Sigmoid colon (tissue), 4 donors: ENCODE measurements around the gene MGAT4C.

Experiments used
- CTCF ChIP-seq, 4 experiments: fragments of 450-650 bp in 3 of 4; fragments of 200-600 bp in 1 of 4; IDR thresholded peaks; one replicate each; pipeline ENCODE4 v1.5.1; 2016 to 2019; ENCODE audit warnings: antibody characterized with exemption in 4 of 4, mild to moderate bottlenecking in 3 of 4, moderate library complexity in 2 of 4
- EP300 ChIP-seq, 4 donors: sonication (generic); formaldehyde crosslinking; IDR thresholded peaks; one replicate each; pipeline ENCODE4 v1.6.1; 2017; ENCODE audit warnings: antibody characterized with exemption in 4 of 4
- POLR2A ChIP-seq, 2 donors: fragments of 450-650 bp; IDR thresholded peaks; one replicate each; pipeline ENCODE4 v1.6.1; 2016; ENCODE audit warnings: antibody characterized with exemption in 2 of 2, mild to moderate bottlenecking in 2 of 2, moderate library complexity in 2 of 2

- no peak for TF ChIP-seq CTCF (IDR thresholded peaks at IDR 0.05)
- TF ChIP-seq EP300 (IDR thresholded peaks at IDR 0.05), result no peak
- TF ChIP-seq POLR2A (IDR thresholded peaks at IDR 0.05), result no peak
Measured at GRCh38 chr12:86052921-86053320, 203.3 kb downstream of the MGAT4C start.
